Endothelial cell of umbilical vein (primary cell): Measurements from ENCODE around the gene GATA2. TPM values are rescaled to one million over a fixed set of nuclear protein-coding genes. Genes with fewer than 3 reads are reported as not detected.

Source experiments
- BruUV-seq: library from RNA; stranded (reverse); fragments of 400-500 nt; replicated peaks from 2 replicates; lab custom pipeline; 2021; lab: Mats Ljungman, UMichigan
- CTCF ChIA-PET: fragments of 300-600, 350-600 bp; sonication (Branson Sonifier 250); formaldehyde crosslinking; loops from one replicate; lab custom pipeline; 2021; ENCODE audit warnings: antibody characterized with exemption, inconsistent platforms; lab: Charles Lee
- POLR2A ChIA-PET: fragments of 300-600, 350-600 bp; sonication (Branson Sonifier 250); formaldehyde crosslinking; loops from one replicate; lab custom pipeline; 2021; ENCODE audit warnings: antibody characterized with exemption, inconsistent platforms; lab: Charles Lee
- DNase-seq: peaks from one replicate; pipeline ENCODE4 v3.0.0-alpha.2; 2011; ENCODE audit warnings: low read depth, low spot score
- FAIRE-seq: peaks from 2 replicates; lab custom pipeline; 2011; peaks lifted over from hg19 to GRCh38; lab: Jason Lieb, UNC
- H2AFZ ChIP-seq: 2 replicates; pipeline ENCODE4 v1.6.0; 2012; ENCODE audit warnings: low read depth, low read length, control low read depth, inconsistent platforms
- H3K27ac ChIP-seq: 2 replicates; pipeline ENCODE4 v1.5.1; 2011; ENCODE audit warnings: low read depth, mild to moderate bottlenecking, control low read depth, low read length, moderate library complexity; ENCODE audit not compliant: insufficient read depth
- H3K27me3 ChIP-seq, 2 experiments: 2 replicates each; pipeline versions ENCODE4 v1.6.0 to v1.6.1; 2011; ENCODE audit warnings: low read length in 2 of 2, mixed read lengths in 1 of 2; ENCODE audit not compliant: control insufficient read depth in 2 of 2, insufficient read depth in 2 of 2
- H3K36me3 ChIP-seq, 2 experiments: 2 replicates in 1 of 2; 3 replicates in 1 of 2; pipeline ENCODE4 v1.5.1; 2011; ENCODE audit warnings: low read length in 2 of 2, mild to moderate bottlenecking in 1 of 2, moderate library complexity in 1 of 2; ENCODE audit not compliant: control insufficient read depth in 2 of 2, insufficient read depth in 2 of 2; ENCODE audit errors: extremely low read depth in 1 of 2
- H3K4me1 ChIP-seq: 3 replicates; pipeline ENCODE4 v1.5.1; 2011; ENCODE audit warnings: mild to moderate bottlenecking, low read length; ENCODE audit not compliant: control insufficient read depth, insufficient read depth; ENCODE audit errors: extremely low read depth
- H3K4me2 ChIP-seq: 2 replicates; pipeline ENCODE4 v1.6.1; 2011; ENCODE audit warnings: low read length, control low read depth, mixed read lengths; ENCODE audit not compliant: insufficient read depth
- H3K4me3 ChIP-seq, 3 experiments: fragments of 200-600 bp in 1 of 3; sonication (generic), shearing (Covaris generic) in 1 of 3; replicated peaks in 1 of 3; 2 replicates each; pipeline ENCODE4 v1.5.1; 2011 to 2016; ENCODE audit warnings: control low read depth in 3 of 3, low read length in 3 of 3, mild to moderate bottlenecking in 2 of 3, inconsistent platforms in 1 of 3, low read depth in 1 of 3, moderate library complexity in 1 of 3; ENCODE audit not compliant: insufficient read depth in 1 of 3
- H3K79me2 ChIP-seq: 2 replicates; pipeline ENCODE4 v1.6.0; 2012; ENCODE audit warnings: low read length, inconsistent platforms; ENCODE audit not compliant: control insufficient read depth, insufficient read depth
- H3K9ac ChIP-seq: replicated peaks from 2 replicates; pipeline ENCODE3; 2011; ENCODE audit warnings: low read length, control low read depth; ENCODE audit not compliant: insufficient read depth; ENCODE audit errors: extremely low read depth
- H3K9me1 ChIP-seq: replicated peaks from 3 replicates; pipeline ENCODE4 v1.6.0; 2011; ENCODE audit warnings: mild to moderate bottlenecking, low read length; ENCODE audit not compliant: control insufficient read depth, insufficient read depth; ENCODE audit errors: extremely low read depth
- H3K9me3 ChIP-seq: replicated peaks from 2 replicates; pipeline ENCODE4 v1.5.1; 2012; ENCODE audit warnings: low read length, inconsistent platforms; ENCODE audit not compliant: control insufficient read depth, insufficient read depth
- H4K20me1 ChIP-seq: replicated peaks from 2 replicates; pipeline ENCODE3; 2011; ENCODE audit warnings: mild to moderate bottlenecking, low read length; ENCODE audit not compliant: control insufficient read depth, insufficient read depth; ENCODE audit errors: extremely low read depth
- CTCF ChIP-seq, 2 donors: IDR thresholded peaks; 1 replicate in 1 of 2; 2 replicates in 1 of 2; pipeline ENCODE4 v1.5.1; 2011; ENCODE audit warnings: low read length in 2 of 2, mild to moderate bottlenecking in 2 of 2, moderate library complexity in 2 of 2, control low read depth in 1 of 2, inconsistent platforms in 1 of 2, low read depth in 1 of 2; ENCODE audit not compliant: insufficient read depth in 1 of 2; ENCODE audit errors: extremely low read depth in 1 of 2
- EZH2 ChIP-seq: IDR thresholded peaks from 2 replicates; pipeline ENCODE4 v1.6.1; 2012; ENCODE audit warnings: borderline replicate concordance, low read depth, mild to moderate bottlenecking, moderate library complexity, low read length, inconsistent platforms; ENCODE audit not compliant: severe bottlenecking
- FOS ChIP-seq: IDR thresholded peaks from 2 replicates; pipeline ENCODE4 v1.6.1; 2011; ENCODE audit warnings: mild to moderate bottlenecking, low read length, moderate library complexity, borderline replicate concordance; ENCODE audit not compliant: insufficient read depth
- GATA2 ChIP-seq: IDR thresholded peaks from 2 replicates; pipeline ENCODE4 v1.7.0; 2011; ENCODE audit warnings: low read depth, mild to moderate bottlenecking, moderate library complexity, mixed read lengths, low read length; ENCODE audit not compliant: insufficient read length, insufficient read depth
- JUN ChIP-seq: IDR thresholded peaks from 2 replicates; pipeline ENCODE4 v1.6.1; 2011; ENCODE audit warnings: borderline replicate concordance, low read depth; ENCODE audit not compliant: insufficient read length, insufficient read depth
- MAX ChIP-seq: IDR thresholded peaks from 2 replicates; pipeline ENCODE4 v1.6.1; 2011; ENCODE audit not compliant: insufficient read depth, insufficient read length
- MYC ChIP-seq: IDR thresholded peaks from one replicate; pipeline ENCODE4 v1.6.1; 2011; ENCODE audit warnings: mild to moderate bottlenecking, low read depth, low read length
- POLR2A ChIP-seq: IDR thresholded peaks from 2 replicates; pipeline ENCODE4 v1.6.1; 2012; ENCODE audit warnings: low read depth, mild to moderate bottlenecking, control low read depth, low read length
- POLR2AphosphoS5 ChIP-seq: IDR thresholded peaks from 2 replicates; pipeline ENCODE4 v1.6.1; 2012; ENCODE audit warnings: low read depth, mild to moderate bottlenecking, control low read depth, low read length, moderate library complexity; ENCODE audit not compliant: insufficient read depth
- dilution Hi-C: fragments of 300-500 bp; cut with MboI; formaldehyde crosslinking; loops from one replicate; pipeline ENCODE4 v1.15.0; 2019; ENCODE audit warnings: low sequenced_read_pairs; ENCODE audit not compliant: extremely low pct_ligation_motif_present
- intact Hi-C: fragments of 100-400 bp; cut with micrococcal nuclease; formaldehyde crosslinking; loops from one replicate; pipeline ENCODE4 v1.10.0; 2022
- polyA plus RNA-seq, 4 experiments: library from polyadenylated mRNA; depleted of rRNA in 3 of 4; stranded (reverse) in 3 of 4; unstranded in 1 of 4; fragments of >200 nt; gene quantifications; 2 replicates each; pipeline versions ENCODE4 v1.2.1 to v1.2.3, GENCODE V29; 2011 to 2012; ENCODE audit warnings: missing spikeins in 1 of 4
- total RNA-seq: library from RNA; stranded (reverse); gene quantifications from 2 replicates; pipeline ENCODE4 v1.2.3, GENCODE V29; 2021

Gene GATA2
- total and polyA plus RNA-seq, 2 donors (not counting 3 experiments of a cell fraction or from before 2014, with no cell fraction given) = 28.8 to 62.2 TPM

- ChIA-PET POLR2A (interaction anchor here (0.7 kb wide), 1 partner anchor 296 kb away, joined by 3 read pairs; no protein-coding TSS in a partner anchor), CTCF (interaction anchor here (0.9 to 2.9 kb wide), 6 partner anchors 26 to 260 kb away, joined by 3 to 10 read pairs (median 3); no protein-coding TSS in a partner anchor)
- TF ChIP-seq POLR2A (no peak), EZH2 (no peak), CTCF (IDR thresholded peaks at IDR 0.05; ENCODE audit: extremely low read depth in 1 of 2, insufficient read depth in 1 of 2, low read depth in 1 of 2, low read length in 2 of 2) (no peak), POLR2AphosphoS5 (no peak), JUN (no peak), MAX (no peak), MYC (no peak), FOS (no peak), GATA2 (no peak)
- intact Hi-C loops (no loop called here), dilution Hi-C loops (loop anchor here (25.0 kb wide), 1 partner anchor 157 kb away; no protein-coding TSS in a partner anchor)
- Histone ChIP-seq H3K79me2 (no peaks in the 10 kb centered on the region), H3K4me2 (no peak overlapping the region), H3K9me3 (no peaks in the 10 kb centered on the region), H2AFZ (no peak overlapping the region), H3K4me3 (no peak overlapping the region), H3K27ac (no peak overlapping the region), H3K9ac (no peak overlapping the region), H3K27me3 (peaks cover 26 to 29% of the 10 kb centered on the region in 2 experiments), H3K36me3 (no peaks in the 10 kb centered on the region), H3K9me1 (no peaks in the 10 kb centered on the region), H4K20me1 (no peaks in the 10 kb centered on the region), H3K4me1 (no peaks in the 10 kb centered on the region)
- BruUV-seq = no TSS peak
- no peak for DNase-seq
- FAIRE-seq = no peak
Measured at GRCh38 chr3:128430731-128431130, 62.3 kb downstream of the GATA2 start.
